C4-2B (cell line): ENCODE measurements around the gene USP7.

Experiments used
- CTCF ChIP-seq: fragments of 450-650 bp; conservative IDR thresholded peaks from 2 replicates; pipeline ENCODE4 v1.5.1; 2017; ENCODE audit warnings: mild to moderate bottlenecking
- ZFX ChIP-seq: fragments of 450-650 bp; IDR thresholded peaks from 2 replicates; pipeline ENCODE4 v1.6.1; 2017

GRCh38 chr16:8887431-8887765, 76.3 kb downstream of the USP7 start:
- TF ChIP-seq CTCF (no peak), ZFX (no peak)
